ENCODE results near the gene LYPD1.

DNA sequence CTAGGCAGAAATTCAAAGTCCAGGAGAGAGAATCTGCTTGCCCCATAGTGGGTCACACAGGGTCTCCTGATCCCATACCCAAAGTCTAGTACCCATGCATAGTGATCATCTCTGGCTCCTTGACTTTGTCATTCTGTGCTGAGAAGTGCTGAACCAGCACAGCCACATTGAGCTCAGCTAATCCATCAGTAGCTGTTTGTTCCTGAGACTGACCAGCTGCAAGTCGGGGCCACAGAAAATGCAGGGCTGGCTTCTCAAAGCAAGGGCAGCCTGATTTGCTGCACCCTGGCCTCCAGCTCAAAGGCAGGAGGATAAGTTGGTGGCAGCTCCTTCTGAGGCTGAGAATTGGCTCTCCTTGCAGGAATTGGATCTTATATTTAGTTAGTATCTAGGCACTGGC is 72.2 kb downstream of the LYPD1 start:
- TF ChIP-seq, protein P1, sequence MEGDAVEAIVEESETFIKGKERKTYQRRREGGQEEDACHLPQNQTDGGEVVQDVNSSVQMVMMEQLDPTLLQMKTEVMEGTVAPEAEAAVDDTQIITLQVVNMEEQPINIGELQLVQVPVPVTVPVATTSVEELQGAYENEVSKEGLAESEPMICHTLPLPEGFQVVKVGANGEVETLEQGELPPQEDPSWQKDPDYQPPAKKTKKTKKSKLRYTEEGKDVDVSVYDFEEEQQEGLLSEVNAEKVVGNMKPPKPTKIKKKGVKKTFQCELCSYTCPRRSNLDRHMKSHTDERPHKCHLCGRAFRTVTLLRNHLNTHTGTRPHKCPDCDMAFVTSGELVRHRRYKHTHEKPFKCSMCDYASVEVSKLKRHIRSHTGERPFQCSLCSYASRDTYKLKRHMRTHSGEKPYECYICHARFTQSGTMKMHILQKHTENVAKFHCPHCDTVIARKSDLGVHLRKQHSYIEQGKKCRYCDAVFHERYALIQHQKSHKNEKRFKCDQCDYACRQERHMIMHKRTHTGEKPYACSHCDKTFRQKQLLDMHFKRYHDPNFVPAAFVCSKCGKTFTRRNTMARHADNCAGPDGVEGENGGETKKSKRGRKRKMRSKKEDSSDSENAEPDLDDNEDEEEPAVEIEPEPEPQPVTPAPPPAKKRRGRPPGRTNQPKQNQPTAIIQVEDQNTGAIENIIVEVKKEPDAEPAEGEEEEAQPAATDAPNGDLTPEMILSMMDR (IDR thresholded peaks at IDR 0.05), result no peak
- no peak for TF ChIP-seq POLR2A (IDR thresholded peaks at IDR 0.05)
